Measurements from ENCODE around the gene CYFIP1. TPM values are rescaled to one million over a fixed set of nuclear protein-coding genes. Genes with fewer than 3 reads are reported as not detected.

CYFIP1 gene
- total and polyA plus RNA-seq, 4 donors, result 27.0 to 136 (median 86.7) TPM

GRCh38 chr15:22933641-22934061 is 46.5 kb downstream of the CYFIP1 start:
- H3K9ac ChIP-seq (ENCODE audit: insufficient read depth in 1 of 2, low read length in 2 of 2), result no peak overlapping the region
- no peak overlapping the region for H3K27ac ChIP-seq (ENCODE audit: low read depth in 1 of 2, low read length in 1 of 2)
- WGBS, 2 donors, result 92 to 96% methylated on average over 9 of the region's 9 CpGs
- TF ChIP-seq CTCF (IDR thresholded peaks at IDR 0.05; ENCODE audit: control extremely low read depth, extremely low read depth), result no peak
- DNase-seq, result no peak
- no peaks in the 10 kb centered on the region for H3K9me3 ChIP-seq (ENCODE audit: control insufficient read depth in 4 of 4, insufficient read depth in 3 of 4, low read length in 3 of 4)
- no peak overlapping the region for H3K4me3 ChIP-seq
- no peak for ATAC-seq (ENCODE audit: insufficient read depth, low FRiP score)
- H3K27me3 ChIP-seq (ENCODE audit: control insufficient read depth in 3 of 3, insufficient read depth in 3 of 3, low read length in 2 of 3), result no peaks in the 10 kb centered on the region
- H3K36me3 ChIP-seq (ENCODE audit: control insufficient read depth in 4 of 4, insufficient read depth in 4 of 4, low read length in 4 of 4), result peaks cover 9 to 40% (median 19%) of the 10 kb centered on the region in 4 donors
- no peaks in the 10 kb centered on the region for H3K4me1 ChIP-seq (ENCODE audit: control insufficient read depth in 5 of 5, insufficient read depth in 5 of 5, low read length in 5 of 5)

GRCh38 chr15:22931784-22932536 is 48.2 kb downstream of the CYFIP1 start:
- DNase-seq (no peak), ATAC-seq (ENCODE audit: insufficient read depth, low FRiP score) (no peak)
- no peaks in the 10 kb centered on the region for H3K27me3 ChIP-seq (ENCODE audit: control insufficient read depth in 3 of 3, insufficient read depth in 3 of 3, low read length in 2 of 3)
- no peak overlapping the region for H3K9ac ChIP-seq (ENCODE audit: insufficient read depth in 1 of 2, low read length in 2 of 2)
- no peak for TF ChIP-seq CTCF (IDR thresholded peaks at IDR 0.05; ENCODE audit: control extremely low read depth, extremely low read depth)
- H3K9me3 ChIP-seq (ENCODE audit: control insufficient read depth in 4 of 4, insufficient read depth in 3 of 4, low read length in 3 of 4), result no peaks in the 10 kb centered on the region
- H3K27ac ChIP-seq (ENCODE audit: low read depth in 1 of 2, low read length in 1 of 2), result no peak overlapping the region
- no peak overlapping the region for H3K4me3 ChIP-seq
- H3K36me3 ChIP-seq (ENCODE audit: control insufficient read depth in 4 of 4, insufficient read depth in 4 of 4, low read length in 4 of 4), result peaks cover 9 to 33% (median 13%) of the 10 kb centered on the region in 4 donors
- H3K4me1 ChIP-seq (ENCODE audit: control insufficient read depth in 5 of 5, insufficient read depth in 5 of 5, low read length in 5 of 5), result no peaks in the 10 kb centered on the region
- 94 to 96% methylated on average over 28 of the region's 28 CpGs for WGBS, 2 donors

- Histone ChIP-seq H3K4me3 (no peak overlapping the region), H3K9me3 (ENCODE audit: control insufficient read depth in 4 of 4, insufficient read depth in 3 of 4, low read length in 3 of 4) (no peaks in the 10 kb centered on the region), H3K9ac (ENCODE audit: insufficient read depth in 1 of 2, low read length in 2 of 2) (no peak overlapping the region), H3K27ac (ENCODE audit: low read depth in 1 of 2, low read length in 1 of 2) (no peak overlapping the region), H3K27me3 (ENCODE audit: control insufficient read depth in 3 of 3, insufficient read depth in 3 of 3, low read length in 2 of 3) (no peaks in the 10 kb centered on the region), H3K4me1 (ENCODE audit: control insufficient read depth in 5 of 5, insufficient read depth in 5 of 5, low read length in 5 of 5) (no peaks in the 10 kb centered on the region), H3K36me3 (ENCODE audit: control insufficient read depth in 4 of 4, insufficient read depth in 4 of 4, low read length in 4 of 4) (peaks cover 5 to 30% (median 10%) of the 10 kb centered on the region in 4 donors)
- no peak for TF ChIP-seq CTCF (IDR thresholded peaks at IDR 0.05; ENCODE audit: control extremely low read depth, extremely low read depth)
- ATAC-seq (ENCODE audit: insufficient read depth, low FRiP score) (no peak), DNase-seq (peak in 1 of 3 donors; percentile 7)
- WGBS, 2 donors, result 74 to 87% methylated on average over 10 of the region's 10 CpGs
Observed at GRCh38 chr15:22930782-22931484, 49.2 kb downstream of the CYFIP1 start.
